Measurements from ENCODE around the gene CDC42EP1. TPM values are rescaled to one million over a fixed set of nuclear protein-coding genes. Genes with fewer than 3 reads are reported as not detected.

Gene CDC42EP1
- total and polyA plus RNA-seq, 8 donors, result 68.8 to 139 (median 88.3) TPM

DNA sequence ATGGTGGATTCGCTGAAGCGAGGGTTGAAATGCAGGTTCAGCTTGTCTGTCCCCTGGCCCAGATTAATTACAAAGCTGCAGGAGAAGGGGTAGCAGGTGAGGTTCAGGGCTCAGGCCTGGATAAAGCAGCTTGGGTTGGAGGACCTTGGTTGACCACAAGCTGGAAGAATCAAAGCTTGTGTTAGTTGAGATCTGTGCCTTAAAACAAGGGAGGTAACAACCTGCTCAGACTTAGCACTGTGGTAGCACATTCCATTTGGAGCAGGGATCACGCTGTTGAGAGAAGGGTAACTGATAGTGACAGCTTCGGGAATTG, 10.3 kb downstream of the CDC42EP1 start:
- peaks cover 57 to 75% (median 66%) of the 10 kb centered on the region in 3 donors for H3K4me1 ChIP-seq

DNA sequence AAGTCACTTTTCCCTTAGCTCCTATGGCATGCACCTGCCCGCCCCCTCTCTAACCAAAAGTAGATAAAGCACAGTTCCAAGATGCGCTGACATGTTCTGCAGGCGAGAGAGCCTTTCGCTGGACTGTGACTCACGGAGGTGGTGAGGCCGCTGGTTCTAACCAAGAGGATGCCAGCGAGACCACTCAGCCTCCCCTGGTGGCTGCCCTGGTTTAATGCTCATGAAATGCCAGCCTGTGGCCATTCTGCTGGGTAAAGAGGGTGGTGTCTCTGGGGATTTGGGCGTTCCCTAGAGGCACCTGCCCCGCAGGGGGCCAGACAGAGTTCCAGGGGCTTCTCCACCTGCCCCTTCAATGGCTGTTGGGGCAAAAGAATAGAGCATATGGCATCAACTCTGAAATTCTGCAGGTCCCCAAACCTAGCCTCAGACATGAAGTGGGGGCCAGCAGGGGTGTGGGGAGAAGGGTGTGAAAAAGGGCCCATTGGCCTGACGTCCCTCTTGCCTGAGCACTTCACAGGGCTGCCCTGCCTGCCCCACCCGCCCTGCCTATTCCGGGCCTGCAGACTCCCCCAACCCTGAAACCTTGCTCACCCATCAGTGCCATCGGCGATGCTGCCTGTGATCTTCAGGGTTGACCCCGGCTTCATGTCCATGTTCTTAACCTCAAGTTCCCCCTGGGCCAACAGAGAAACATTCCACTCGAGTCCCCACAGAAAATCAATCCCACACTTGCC, 11.1 kb downstream of the CDC42EP1 start:
- FAIRE-seq, result no peak
- ATAC-seq, result no peak
- Histone ChIP-seq H3K36me3 (peaks cover 0 to 15% (median 5%) of the 10 kb centered on the region in 3 donors), H3K4me1 (peaks cover 49 to 66% (median 59%) of the 10 kb centered on the region in 3 donors), H3K4me3 (no peak overlapping the region), H3K27me3 (no peaks in the 10 kb centered on the region), H3K9me3 (no peaks in the 10 kb centered on the region), H3K27ac (peak overlapping the region; percentile 77 to 98 (median 95))
- 51 to 52% methylated on average over 16 of the region's 16 CpGs for WGBS, 2 donors
- peak in 3 of 6 donors; percentile 50 to 64 (median 62) for DNase-seq
- TF ChIP-seq, protein P1, sequence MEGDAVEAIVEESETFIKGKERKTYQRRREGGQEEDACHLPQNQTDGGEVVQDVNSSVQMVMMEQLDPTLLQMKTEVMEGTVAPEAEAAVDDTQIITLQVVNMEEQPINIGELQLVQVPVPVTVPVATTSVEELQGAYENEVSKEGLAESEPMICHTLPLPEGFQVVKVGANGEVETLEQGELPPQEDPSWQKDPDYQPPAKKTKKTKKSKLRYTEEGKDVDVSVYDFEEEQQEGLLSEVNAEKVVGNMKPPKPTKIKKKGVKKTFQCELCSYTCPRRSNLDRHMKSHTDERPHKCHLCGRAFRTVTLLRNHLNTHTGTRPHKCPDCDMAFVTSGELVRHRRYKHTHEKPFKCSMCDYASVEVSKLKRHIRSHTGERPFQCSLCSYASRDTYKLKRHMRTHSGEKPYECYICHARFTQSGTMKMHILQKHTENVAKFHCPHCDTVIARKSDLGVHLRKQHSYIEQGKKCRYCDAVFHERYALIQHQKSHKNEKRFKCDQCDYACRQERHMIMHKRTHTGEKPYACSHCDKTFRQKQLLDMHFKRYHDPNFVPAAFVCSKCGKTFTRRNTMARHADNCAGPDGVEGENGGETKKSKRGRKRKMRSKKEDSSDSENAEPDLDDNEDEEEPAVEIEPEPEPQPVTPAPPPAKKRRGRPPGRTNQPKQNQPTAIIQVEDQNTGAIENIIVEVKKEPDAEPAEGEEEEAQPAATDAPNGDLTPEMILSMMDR (IDR thresholded peaks at IDR 0.05), result no peak
- intact Hi-C loops (cut with DNase I), result no loop called here

More for the DNA sequence above, 10.3 kb downstream of the CDC42EP1 start:
- DNase-seq (no peak), FAIRE-seq (no peak), ATAC-seq (no peak)
- 16% methylated on average over 4 of the region's 4 CpGs for WGBS, 2 donors
- intact Hi-C loops (cut with DNase I), result no loop called here
- Histone ChIP-seq H3K4me3 (no peak overlapping the region), H3K9me3 (no peaks in the 10 kb centered on the region), H3K36me3 (peaks cover 0 to 20% (median 12%) of the 10 kb centered on the region in 3 donors), H3K27me3 (no peaks in the 10 kb centered on the region), H3K27ac (peak overlapping the region; percentile 77 to 98 (median 95))
- TF ChIP-seq, protein P1 (IDR thresholded peaks at IDR 0.05), result no peak

DNA sequence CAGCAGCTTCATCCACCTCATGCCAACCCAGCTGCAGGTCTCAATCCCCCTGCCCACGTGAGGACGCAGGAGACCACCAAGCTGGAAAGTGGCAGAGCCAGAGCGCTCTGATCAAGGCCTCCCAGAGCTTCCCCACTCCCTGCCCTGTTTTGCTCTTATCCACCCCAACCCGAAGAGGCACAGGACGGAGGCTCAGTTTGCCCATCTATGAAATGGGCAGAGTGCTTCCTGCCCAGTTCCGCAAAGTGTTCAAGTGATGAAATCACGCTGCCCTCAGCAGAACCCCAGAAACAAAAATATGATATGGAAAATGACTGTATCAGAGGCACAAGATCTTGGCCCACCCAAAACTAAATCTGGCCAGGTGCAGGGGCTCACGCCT, 11.7 kb downstream of the CDC42EP1 start:
- TF ChIP-seq, protein P1 (IDR thresholded peaks at IDR 0.05), result no peak
- H3K27me3 ChIP-seq, result no peaks in the 10 kb centered on the region
- H3K4me3 ChIP-seq, result no peak overlapping the region
- H3K36me3 ChIP-seq, result peaks cover 0 to 9% (median 0%) of the 10 kb centered on the region in 3 donors
- DNase-seq (peak in 1 of 6 donors; percentile 42), FAIRE-seq (no peak), ATAC-seq (no peak)
- peak overlapping the region in 3 of 4 donors; percentile 93 to 98 (median 97) for H3K27ac ChIP-seq
- H3K4me1 ChIP-seq, result peaks cover 43 to 61% (median 55%) of the 10 kb centered on the region in 3 donors
- intact Hi-C loops (cut with DNase I), result no loop called here
- H3K9me3 ChIP-seq, result no peaks in the 10 kb centered on the region
- WGBS, 2 donors, result 72 to 84% methylated on average over 8 of the region's 8 CpGs

DNA sequence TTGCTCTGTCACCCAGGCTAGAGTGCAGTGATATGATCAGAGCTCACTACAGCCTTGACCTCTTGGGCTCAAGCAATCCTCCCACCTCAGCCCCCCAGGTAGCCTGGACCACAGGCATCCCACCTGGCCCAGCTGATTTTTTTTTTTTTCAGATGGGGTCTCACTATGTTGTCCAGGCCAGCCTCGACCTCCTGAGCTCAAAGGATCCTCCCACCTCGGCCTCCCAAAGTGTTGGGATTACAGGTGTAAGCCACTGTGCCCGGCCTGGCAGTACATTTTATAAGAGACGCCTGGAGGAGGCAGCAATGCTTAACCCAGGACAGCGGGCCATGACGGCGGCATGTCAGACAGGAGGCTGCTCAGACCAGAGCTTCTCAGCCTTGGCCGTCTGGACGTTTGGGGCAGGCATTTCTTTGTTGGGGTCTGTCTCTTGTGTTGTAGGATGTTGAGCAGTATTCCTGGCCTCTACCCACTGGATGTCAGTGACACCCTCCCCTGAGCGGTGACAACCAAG, 15.3 kb downstream of the CDC42EP1 start:
- Histone ChIP-seq H3K4me3 (no peak overlapping the region), H3K27ac (peak overlapping the region in 2 of 4 donors; percentile 70 to 80), H3K9me3 (no peaks in the 10 kb centered on the region), H3K36me3 (no peaks in the 10 kb centered on the region), H3K4me1 (peaks cover 29 to 42% (median 31%) of the 10 kb centered on the region in 3 donors), H3K27me3 (no peaks in the 10 kb centered on the region)
- FAIRE-seq (no peak), ATAC-seq (peak in 2 of 4 donors; percentile 8 to 27), DNase-seq (no peak)
- TF ChIP-seq, protein P1 (IDR thresholded peaks at IDR 0.05), result no peak
- 58 to 69% methylated on average over 10 of the region's 10 CpGs for WGBS, 2 donors
- intact Hi-C loops (cut with DNase I), result no loop called here

DNA sequence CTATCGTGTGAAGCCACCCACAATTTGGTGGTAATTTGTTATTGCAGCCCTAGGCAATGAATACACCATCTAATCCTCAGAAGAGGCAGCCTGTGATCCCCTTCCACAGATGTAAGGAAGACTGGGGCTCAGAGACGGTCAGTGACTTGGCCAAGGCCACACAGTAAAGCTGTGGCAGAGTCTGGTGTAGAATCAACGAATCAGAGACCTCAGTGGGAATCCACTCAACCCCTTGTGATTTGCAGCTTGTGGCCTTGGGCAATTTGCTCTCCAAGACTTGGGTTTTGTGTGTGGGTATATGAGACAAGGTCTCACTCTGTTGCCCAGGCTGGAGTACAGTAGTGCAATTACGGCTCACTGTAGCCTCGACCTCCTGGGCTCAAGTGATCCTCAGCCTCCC, 17.7 kb downstream of the CDC42EP1 start:
- Histone ChIP-seq H3K4me3 (peak overlapping the region in 1 of 4 donors; percentile 43), H3K4me1 (peaks cover 40 to 46% (median 42%) of the 10 kb centered on the region in 3 donors), H3K36me3 (no peaks in the 10 kb centered on the region), H3K27ac (peak overlapping the region in 2 of 4 donors; percentile 75 to 82), H3K9me3 (no peaks in the 10 kb centered on the region), H3K27me3 (no peaks in the 10 kb centered on the region)
- WGBS, 2 donors, result 39 to 42% methylated on average over 5 of the region's 5 CpGs
- DNase-seq (no peak), ATAC-seq (no peak), FAIRE-seq (no peak)
- TF ChIP-seq, protein P1 (IDR thresholded peaks at IDR 0.05), result no peak
- intact Hi-C loops (cut with DNase I), result no loop called here
